ENCODE measurements around the gene LRRFIP1.

Gene LRRFIP1

DNA sequence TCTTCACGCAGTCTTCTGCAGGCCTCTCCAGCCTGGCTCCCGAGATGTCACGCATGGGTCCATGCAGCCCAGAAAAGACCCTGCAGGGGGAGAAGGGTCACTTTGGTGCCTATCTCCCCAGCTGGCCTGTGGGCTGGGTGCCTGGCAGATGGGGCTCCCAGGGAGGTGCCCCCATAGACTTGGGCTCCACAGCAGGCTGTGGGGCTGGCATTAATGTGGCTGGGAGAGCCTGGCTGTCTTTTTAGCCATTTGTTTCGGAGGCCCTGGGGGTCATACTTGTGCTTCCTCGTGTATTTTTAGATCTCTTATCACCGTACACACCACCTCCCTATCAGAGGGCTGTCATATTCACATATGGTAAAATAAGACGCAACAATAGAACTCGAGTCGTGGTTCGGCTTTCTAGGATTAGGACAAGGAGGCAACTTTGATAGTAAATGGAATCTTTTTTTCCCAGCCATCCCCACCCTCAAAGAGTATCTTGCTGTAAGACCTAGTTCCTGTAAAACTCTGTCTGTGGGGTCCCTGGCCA, 74.5 kb downstream of the LRRFIP1 start:
- Histone ChIP-seq H3K4me1 (peaks cover 100% of the 10 kb centered on the region in 10 experiments), H3K36me3 (peaks cover 0 to 28% (median 19%) of the 10 kb centered on the region in 11 experiments; a peak in 16 of 22 replicates), H3K9me3 (replicated peaks in 1 of 11) (no peaks in the 10 kb centered on the region; a peak in 1 of 22 replicates), H3K4me3 (peak overlapping the region; percentile 23 to 57 (median 46)), H3K27ac (peak overlapping the region; percentile 67 to 97 (median 87)), H3K9ac (peak overlapping the region; percentile 63 to 99 (median 78)), H3K27me3 (no peaks in the 10 kb centered on the region), H3K4me2 (peak overlapping the region; percentile 94 to 100 (median 98)), H4K20me1 (peaks cover 93 to 100% (median 100%) of the 10 kb centered on the region in 11 experiments)
- TF ChIP-seq Cebpa-rat (IDR thresholded peaks at IDR 0.05), result no peak

GRCh38 chr2:237702441-237703391, 75.3 kb downstream of the LRRFIP1 start:
- Histone ChIP-seq H3K27me3 (no peaks in the 10 kb centered on the region), H3K4me2 (peak overlapping the region; percentile 94 to 100 (median 98)), H3K9me3 (replicated peaks in 1 of 11) (no peaks in the 10 kb centered on the region; a peak in 1 of 22 replicates), H3K9ac (peak overlapping the region; percentile 63 to 99 (median 78)), H3K4me3 (peak overlapping the region; percentile 23 to 57 (median 46)), H3K27ac (peak overlapping the region; percentile 67 to 97 (median 87)), H3K4me1 (peaks cover 98 to 100% (median 100%) of the 10 kb centered on the region in 10 experiments), H3K36me3 (peaks cover 0 to 36% (median 21%) of the 10 kb centered on the region in 11 experiments; a peak in 19 of 22 replicates), H4K20me1 (peaks cover 93 to 100% (median 100%) of the 10 kb centered on the region in 11 experiments)
- TF ChIP-seq Cebpa-rat (IDR thresholded peaks at IDR 0.05), result no peak

DNA sequence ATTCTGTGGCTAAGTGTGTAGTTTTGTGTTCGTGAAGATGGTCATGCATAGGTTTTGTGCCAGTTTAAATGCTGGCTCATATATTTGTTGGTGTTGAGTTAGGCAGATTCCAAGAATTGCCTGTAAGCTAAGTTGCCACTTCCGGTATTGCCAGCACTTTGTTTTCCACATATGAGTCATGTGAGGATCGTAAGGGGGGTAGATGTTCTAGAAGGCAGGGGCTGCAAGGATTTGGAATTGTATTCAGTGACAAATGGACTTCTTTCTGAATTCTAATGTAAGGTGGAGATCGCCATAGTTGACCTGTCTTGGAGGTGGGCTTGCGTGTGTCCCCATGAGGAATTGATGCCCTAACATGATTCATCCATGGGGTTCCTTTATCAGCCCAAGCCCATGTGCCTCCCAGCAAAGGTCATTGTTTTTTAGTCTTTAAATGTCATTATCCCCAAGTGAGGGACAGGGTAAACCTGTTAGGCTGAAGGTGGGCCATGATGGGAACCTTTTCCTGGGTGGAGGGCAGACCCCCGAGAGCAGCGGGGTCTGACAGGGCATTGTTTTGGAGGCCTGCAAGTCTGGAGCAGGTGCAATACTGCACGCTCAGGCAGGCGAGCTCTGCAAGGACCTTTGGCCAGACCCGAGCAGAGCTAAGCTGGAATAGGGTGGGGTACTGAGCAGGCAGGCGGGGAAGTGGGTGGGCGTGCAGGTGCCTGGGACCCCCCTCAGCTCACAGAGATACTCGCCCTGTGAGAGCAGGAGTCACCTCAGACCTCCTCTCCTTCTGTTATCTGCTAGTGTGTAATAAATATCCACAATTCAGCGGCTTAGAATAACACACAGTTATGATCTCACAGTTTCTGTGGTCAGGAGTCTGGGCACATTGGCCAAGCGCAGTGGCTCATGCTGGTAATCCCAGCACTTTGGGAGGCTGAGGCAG, 77.4 kb downstream of the LRRFIP1 start:
- H3K4me3 ChIP-seq, result peak overlapping the region in 4 of 10 experiments; percentile 51 to 57 (median 52); a peak in 6 of 20 replicates
- H3K27ac ChIP-seq, result peak overlapping the region; percentile 67 to 97 (median 87); a peak in 21 of 22 replicates
- H4K20me1 ChIP-seq, result peaks cover 98 to 100% (median 100%) of the 10 kb centered on the region in 11 experiments
- H3K4me2 ChIP-seq, result peak overlapping the region; percentile 94 to 100 (median 98)
- no peak for TF ChIP-seq Cebpa-rat (IDR thresholded peaks at IDR 0.05)
- peaks cover 19 to 57% (median 39%) of the 10 kb centered on the region in 11 experiments for H3K36me3 ChIP-seq
- H3K9me3 ChIP-seq (replicated peaks in 1 of 11), result no peaks in the 10 kb centered on the region; a peak in 1 of 22 replicates
- H3K27me3 ChIP-seq, result no peaks in the 10 kb centered on the region
- peak overlapping the region in 7 of 11 experiments; percentile 43 to 97 (median 74); a peak in 9 of 22 replicates for H3K9ac ChIP-seq
- peaks cover 77 to 87% (median 85%) of the 10 kb centered on the region in 10 experiments for H3K4me1 ChIP-seq

- peaks cover 34 to 72% (median 54%) of the 10 kb centered on the region in 11 experiments for H3K36me3 ChIP-seq
- no peak for TF ChIP-seq Cebpa-rat (IDR thresholded peaks at IDR 0.05)
- H3K27ac ChIP-seq, result peak overlapping the region in 10 of 11 experiments; percentile 11 to 97 (median 89); a peak in 14 of 22 replicates
- H3K27me3 ChIP-seq, result no peaks in the 10 kb centered on the region
- H3K4me2 ChIP-seq, result peak overlapping the region; percentile 15 to 100 (median 97); a peak in 21 of 22 replicates
- no peaks in the 10 kb centered on the region; a peak in 1 of 22 replicates for H3K9me3 ChIP-seq (replicated peaks in 1 of 11)
- no peak overlapping the region for H3K4me3 ChIP-seq
- peaks cover 97 to 100% (median 100%) of the 10 kb centered on the region in 11 experiments for H4K20me1 ChIP-seq
- no peak overlapping the region; a peak in 1 of 22 replicates for H3K9ac ChIP-seq
- H3K4me1 ChIP-seq, result peaks cover 62 to 77% (median 74%) of the 10 kb centered on the region in 10 experiments
Measured at GRCh38 chr2:237706257-237706656, 78.9 kb downstream of the LRRFIP1 start.

GRCh38 chr2:237708065-237708398, 80.6 kb downstream of the LRRFIP1 start:
- H3K36me3 ChIP-seq, result peaks cover 51 to 89% (median 71%) of the 10 kb centered on the region in 11 experiments
- peak overlapping the region in 6 of 11 experiments; percentile 94 to 100 (median 98); a peak in 5 of 22 replicates for H3K4me2 ChIP-seq
- no peaks in the 10 kb centered on the region; a peak in 1 of 22 replicates for H3K9me3 ChIP-seq (replicated peaks in 1 of 11)
- no peak for TF ChIP-seq Cebpa-rat (IDR thresholded peaks at IDR 0.05)
- H3K4me3 ChIP-seq, result no peak overlapping the region
- peaks cover 98 to 100% (median 100%) of the 10 kb centered on the region in 11 experiments for H4K20me1 ChIP-seq
- H3K4me1 ChIP-seq, result peaks cover 60 to 76% (median 72%) of the 10 kb centered on the region in 10 experiments
- H3K27me3 ChIP-seq, result no peaks in the 10 kb centered on the region
- H3K9ac ChIP-seq, result peak overlapping the region in 2 of 11 experiments; percentile 22 to 37; a peak in 3 of 22 replicates
- peak overlapping the region in 5 of 11 experiments; percentile 2 to 95 (median 26); a peak in 5 of 22 replicates for H3K27ac ChIP-seq

DNA sequence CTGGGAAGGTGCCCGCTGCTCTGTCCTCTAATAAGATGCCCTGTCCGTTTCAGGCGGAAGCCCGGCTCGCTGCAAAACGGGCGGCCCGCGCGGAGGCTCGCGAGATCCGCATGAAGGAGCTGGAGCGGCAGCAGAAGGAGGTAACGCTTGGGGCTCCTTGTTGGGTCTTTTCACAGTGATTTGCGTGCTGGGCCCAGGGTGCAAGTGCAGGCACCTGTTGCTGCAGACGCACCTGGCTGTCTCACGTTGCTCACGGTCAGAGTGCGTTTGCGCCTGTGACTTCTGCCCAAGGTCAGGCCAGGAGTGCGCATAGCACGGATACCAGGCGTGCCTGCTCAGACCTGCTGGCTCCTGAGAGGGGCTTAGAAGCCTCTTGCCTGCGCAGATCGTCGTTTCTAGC, 81.1 kb downstream of the LRRFIP1 start:
- Histone ChIP-seq H3K27ac (0 out of 22 replicates have a peak overlapping the region, but pooled peaks of 1 of the 11 experiments have one; percentile 32), H4K20me1 (peaks cover 98 to 100% (median 100%) of the 10 kb centered on the region in 11 experiments), H3K27me3 (no peaks in the 10 kb centered on the region), H3K9ac (no peak overlapping the region), H3K9me3 (replicated peaks in 1 of 11) (no peaks in the 10 kb centered on the region; a peak in 1 of 22 replicates), H3K4me3 (no peak overlapping the region), H3K4me2 (no peak overlapping the region), H3K4me1 (peaks cover 57 to 76% (median 72%) of the 10 kb centered on the region in 10 experiments), H3K36me3 (peaks cover 53 to 93% (median 72%) of the 10 kb centered on the region in 11 experiments)
- TF ChIP-seq Cebpa-rat (IDR thresholded peaks at IDR 0.05), result no peak

DNA sequence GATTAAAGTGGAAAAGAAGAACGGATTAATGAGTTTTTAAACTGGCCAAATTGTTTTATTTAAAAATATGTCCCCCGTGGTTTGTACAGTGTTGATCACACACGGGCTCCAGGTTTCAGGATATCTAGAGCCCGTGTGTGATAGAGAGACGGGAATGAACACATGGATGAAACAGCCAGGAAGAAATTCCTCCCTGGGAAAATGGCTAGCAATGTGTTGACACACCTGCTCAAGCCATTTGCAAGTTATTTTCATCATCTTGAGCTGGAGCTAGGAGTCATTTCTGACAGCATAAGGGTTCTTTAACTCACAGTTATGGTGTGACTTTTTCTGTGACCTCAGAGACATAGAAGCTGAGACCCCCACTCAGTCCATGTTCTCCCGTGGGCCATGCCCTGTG, 81.6 kb downstream of the LRRFIP1 start:
- Histone ChIP-seq H3K9me3 (replicated peaks in 1 of 11) (no peaks in the 10 kb centered on the region; a peak in 1 of 22 replicates), H3K27ac (0 out of 22 replicates have a peak overlapping the region, but pooled peaks of 2 of the 11 experiments have one; percentile 14 to 32), H4K20me1 (peaks cover 99 to 100% (median 100%) of the 10 kb centered on the region in 11 experiments), H3K9ac (no peak overlapping the region), H3K36me3 (peaks cover 53 to 98% (median 72%) of the 10 kb centered on the region in 11 experiments), H3K4me1 (peaks cover 56 to 76% (median 72%) of the 10 kb centered on the region in 10 experiments), H3K4me2 (no peak overlapping the region), H3K27me3 (no peaks in the 10 kb centered on the region), H3K4me3 (no peak overlapping the region)
- TF ChIP-seq Cebpa-rat (IDR thresholded peaks at IDR 0.05), result no peak

Data from BLaER1 treated with 17β-estradiol and CSF1 and Interleukin-3, amounts not matched to agents 10 nM and 100 nM (cell line).